Fibroblast of peridontal ligament (primary cell): ENCODE results near the gene PIK3CA.
"Not testable (repeated sequence)": the region's sequence is repeated elsewhere in the genome, so short reads cannot be mapped to it uniquely, and the experiment has no call there.

Experiments
- DNase-seq: peaks from one replicate; pipeline ENCODE4 v3.0.0-alpha.2; 2010; ENCODE audit errors: extremely low read depth

The PIK3CA gene

GRCh38 chr3:179196700-179197099 is 48.5 kb downstream of the PIK3CA start:
- no peak for DNase-seq

GRCh38 chr3:179200790-179201189 is 52.6 kb downstream of the PIK3CA start:
- no peak for DNase-seq

- DNase-seq = peak; percentile 69
Measured at GRCh38 chr3:179215550-179215949, 67.4 kb downstream of the PIK3CA start.

- not testable (repeated sequence) for DNase-seq
Measured at GRCh38 chr3:179218213-179218612, 70.1 kb downstream of the PIK3CA start.

- no peak for DNase-seq
Measured at GRCh38 chr3:179223548-179223947, 75.4 kb downstream of the PIK3CA start.

- DNase-seq = no peak
Measured at GRCh38 chr3:179224584-179224983, 76.4 kb downstream of the PIK3CA start.

GRCh38 chr3:179227349-179227748 is 79.2 kb downstream of the PIK3CA start:
- no peak for DNase-seq

GRCh38 chr3:179229177-179229576 is 81.0 kb downstream of the PIK3CA start:
- DNase-seq = no peak

GRCh38 chr3:179233043-179233442 is 84.9 kb downstream of the PIK3CA start:
- DNase-seq = no peak

- DNase-seq = peak; percentile 62
Measured at GRCh38 chr3:179234199-179234598, 86.0 kb downstream of the PIK3CA start.

- DNase-seq = no peak
Measured at GRCh38 chr3:179236669-179237301, 88.6 kb downstream of the PIK3CA start.

GRCh38 chr3:179240299-179240698 is 92.1 kb downstream of the PIK3CA start:
- DNase-seq = not testable (repeated sequence)

GRCh38 chr3:179242859-179243258 is 94.7 kb downstream of the PIK3CA start:
- DNase-seq = not testable (repeated sequence)

GRCh38 chr3:179244878-179245277 is 96.7 kb downstream of the PIK3CA start:
- DNase-seq = peak; percentile 45

GRCh38 chr3:179247289-179248015 is 99.3 kb downstream of the PIK3CA start:
- DNase-seq = no peak

- no peak for DNase-seq
Measured at GRCh38 chr3:179250803-179251476, 102.8 kb downstream of the PIK3CA start, which contains the start of gene KCNMB3. TSS of gene KCNMB3 (minus strand) at chr3:179251114. CDS start at chr3:179250990, 124 bp downstream.

- DNase-seq = no peak
Measured at GRCh38 chr3:179256813-179257212, 108.7 kb downstream of the PIK3CA start.

- not testable (repeated sequence) for DNase-seq
Measured at GRCh38 chr3:179257742-179258141, 109.6 kb downstream of the PIK3CA start.

- no peak for DNase-seq
Measured at GRCh38 chr3:179258820-179259219, 110.7 kb downstream of the PIK3CA start.

GRCh38 chr3:179259959-179260756 is 112.0 kb downstream of the PIK3CA start:
- DNase-seq = not testable (repeated sequence)

GRCh38 chr3:179260949-179261765 is 113.0 kb downstream of the PIK3CA start:
- DNase-seq = peak; percentile 55
